Measurements from ENCODE around the gene CSDE1.

The CSDE1 gene

DNA sequence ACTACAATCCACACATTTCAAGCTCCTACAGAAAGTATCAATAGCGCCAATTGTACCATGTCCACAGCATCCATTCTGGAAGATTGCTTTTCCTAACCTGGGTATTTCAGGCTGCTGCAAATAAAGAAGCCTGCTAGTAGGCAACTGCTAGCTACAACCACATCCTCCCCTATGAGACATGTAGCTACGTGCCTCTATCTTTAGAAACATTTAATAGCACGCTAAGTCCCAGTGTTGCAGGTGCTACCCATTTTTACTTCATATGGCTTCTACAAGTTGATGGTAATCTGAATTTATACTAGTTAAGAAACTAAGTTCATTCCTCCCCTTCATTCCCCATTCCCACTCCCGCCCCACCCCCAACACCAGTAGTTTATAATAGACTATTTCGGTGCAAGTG, 55.0 kb downstream of the CSDE1 start:
- no peak for DNase-seq (ENCODE audit: low read depth, low spot score)

DNA sequence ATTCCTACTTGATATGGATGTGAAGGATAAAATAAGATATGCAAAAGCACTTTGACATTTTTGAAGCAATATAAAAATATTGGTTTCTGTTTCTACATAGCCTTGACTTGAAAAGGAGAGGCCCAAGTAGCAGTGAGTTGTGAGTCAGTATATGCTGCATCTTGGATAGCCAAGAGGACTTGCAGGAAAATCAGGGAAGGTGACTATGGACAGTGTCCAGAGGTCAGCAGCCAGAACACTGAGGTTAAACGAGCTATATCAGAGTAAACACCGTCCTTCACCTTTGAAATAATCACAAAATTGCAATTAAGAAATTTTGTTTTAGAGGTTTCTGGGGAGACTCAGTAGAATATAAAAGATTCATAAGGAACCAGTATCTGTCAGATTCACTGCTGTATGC, 55.9 kb downstream of the CSDE1 start:
- DNase-seq (ENCODE audit: low read depth, low spot score): no peak

DNA sequence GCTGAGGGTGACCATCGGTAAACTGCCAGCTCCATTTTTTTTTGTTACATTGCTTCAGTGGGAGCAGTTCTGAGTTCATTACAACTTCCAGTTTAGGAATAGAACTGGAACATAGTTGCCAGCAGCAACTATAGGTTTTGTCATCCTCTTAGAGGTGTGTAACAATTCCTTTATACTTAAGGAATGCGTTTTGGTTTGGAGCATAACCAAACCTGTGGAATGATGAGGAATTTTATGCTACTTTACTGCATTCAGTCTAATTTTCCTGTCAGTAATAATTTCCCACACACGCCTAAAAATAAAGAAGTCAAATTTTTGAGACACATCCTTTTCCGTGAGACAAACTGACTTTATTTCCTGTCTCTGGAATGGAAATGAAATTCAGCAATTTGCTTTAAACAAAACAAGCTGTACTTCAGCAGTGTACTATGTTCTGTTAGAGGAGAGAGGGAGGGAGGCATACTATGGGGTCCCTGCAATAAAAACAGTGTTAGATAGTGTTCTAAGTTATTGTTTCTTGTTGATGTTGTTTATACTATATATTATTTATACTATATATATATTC, 57.7 kb downstream of the CSDE1 start:
- DNase-seq (ENCODE audit: low read depth, low spot score): no peak

DNA sequence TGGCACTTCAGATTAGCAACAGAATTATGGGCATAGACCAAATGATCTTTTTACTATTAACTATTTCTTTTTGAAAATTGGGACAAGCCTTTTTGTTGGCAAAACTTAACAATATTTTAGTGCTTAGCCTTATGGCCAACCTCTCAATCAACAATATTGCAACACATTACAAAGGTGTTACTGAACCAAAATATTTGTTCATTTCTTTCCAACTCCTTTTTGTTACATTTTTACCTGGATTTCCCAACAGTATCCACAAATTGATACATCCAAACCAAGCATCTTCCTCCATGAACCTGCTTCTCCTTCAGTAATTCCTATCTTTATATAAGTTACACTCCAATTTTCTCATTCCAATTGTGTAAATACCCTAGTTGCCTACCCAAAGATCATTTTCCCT, 61.0 kb downstream of the CSDE1 start:
- no peak for DNase-seq (ENCODE audit: low read depth, low spot score)

DNA sequence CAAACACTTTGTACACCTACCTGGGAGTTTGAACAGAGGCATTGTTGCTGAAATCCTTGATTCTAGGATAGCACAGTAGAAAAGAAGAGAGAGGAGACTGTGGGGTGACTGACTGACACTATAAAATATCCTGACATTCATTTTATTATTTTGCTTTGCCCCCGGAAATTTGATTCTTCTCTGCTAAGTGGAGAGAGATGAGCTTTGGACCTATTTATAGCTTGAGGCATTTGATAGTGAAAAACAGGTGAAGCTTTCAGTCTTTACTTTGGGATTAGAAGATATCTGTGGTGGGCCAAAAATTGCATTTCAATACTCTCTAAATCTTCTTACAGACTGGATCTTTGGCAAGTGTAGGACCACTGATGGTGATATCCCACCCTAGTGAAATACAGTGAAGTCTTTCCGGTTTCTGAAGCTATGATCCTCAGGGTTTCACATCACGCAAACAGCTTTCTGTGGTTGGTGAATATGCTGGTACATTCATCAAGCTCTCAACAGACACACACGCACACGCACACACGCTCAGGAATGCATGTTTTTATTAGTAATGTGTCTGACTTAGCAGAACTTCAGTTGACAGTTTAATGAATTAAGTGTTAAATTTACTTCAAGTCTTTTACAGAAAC, 62.2 kb downstream of the CSDE1 start, which contains the start of gene AMPD1:
TSS of gene AMPD1 (minus strand) at position 117 of the 629 bp plus-strand sequence. CDS start at position 42, 75 bp downstream.
- no peak for DNase-seq (ENCODE audit: low read depth, low spot score)

DNA sequence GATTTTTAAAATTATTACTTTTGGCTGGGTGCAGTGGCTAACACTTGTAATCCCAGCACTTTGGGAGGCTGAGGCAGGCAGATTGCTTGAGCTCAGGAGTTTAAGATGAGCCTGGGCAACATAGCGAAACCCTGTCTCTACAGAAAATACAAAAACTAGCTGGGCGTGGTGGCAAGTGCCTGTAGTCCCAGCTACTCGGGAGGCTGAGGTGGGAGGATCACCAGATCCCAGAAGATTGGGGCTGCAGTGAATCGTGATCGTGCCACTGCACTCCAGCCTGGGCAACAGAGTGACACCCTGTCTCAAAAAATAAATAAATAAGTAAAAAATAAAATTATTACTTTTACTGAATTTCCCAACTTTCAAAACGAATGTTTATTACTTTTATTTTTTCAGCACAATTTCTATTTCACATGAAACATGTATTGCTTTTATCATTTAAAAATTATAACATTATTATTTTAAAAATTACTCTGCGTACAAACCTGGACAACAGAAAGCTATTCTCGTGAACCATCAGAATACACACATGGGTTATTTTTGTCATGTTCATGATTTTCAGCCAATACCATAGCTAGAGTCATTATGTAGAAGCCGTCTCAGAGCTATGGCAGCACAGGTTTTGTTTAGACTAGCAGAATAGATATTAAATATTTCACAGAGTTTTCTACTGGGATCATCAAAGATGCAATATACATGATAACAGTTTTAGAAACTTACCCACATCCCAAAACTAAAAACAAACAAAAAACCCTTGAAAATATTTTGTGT, 63.1 kb downstream of the CSDE1 start:
- no peak for DNase-seq (ENCODE audit: low read depth, low spot score)

DNA sequence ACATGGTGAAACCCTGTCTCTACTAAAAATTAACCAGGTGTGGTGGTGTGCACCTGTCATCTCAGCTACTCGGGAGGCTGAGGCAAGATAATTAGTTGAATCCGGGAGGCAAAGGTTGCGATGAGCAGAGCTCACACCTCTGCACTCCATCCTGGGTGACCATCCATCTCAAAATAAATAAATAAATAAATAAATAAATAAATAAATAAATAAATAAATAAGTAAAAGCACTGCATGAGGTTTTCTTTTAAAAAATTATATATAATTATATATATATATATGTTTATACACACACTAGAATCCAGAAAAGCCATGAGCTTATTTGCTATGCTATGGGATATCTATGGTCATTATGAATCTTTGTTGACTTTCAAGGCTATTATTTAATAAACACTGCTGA, 64.8 kb downstream of the CSDE1 start:
- DNase-seq (ENCODE audit: low read depth, low spot score): no peak

DNA sequence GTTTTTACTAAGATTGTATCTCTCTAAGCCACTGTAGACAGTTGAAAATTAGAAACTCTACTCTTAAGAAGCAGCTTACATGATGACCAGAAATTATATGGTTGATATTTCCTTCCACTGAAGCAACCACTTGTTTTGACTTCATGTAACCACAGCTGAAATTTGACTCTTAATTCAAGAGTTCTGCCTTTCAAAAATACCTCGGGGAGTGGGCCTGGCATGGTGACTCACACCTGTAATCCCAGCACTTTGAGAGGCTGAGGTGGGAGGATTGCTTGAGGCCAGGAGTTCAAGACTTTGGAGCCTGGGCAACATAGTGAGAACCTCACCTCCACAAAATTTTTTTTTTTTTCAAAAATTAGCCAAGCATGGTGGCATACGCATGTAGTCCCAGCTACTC, 66.7 kb downstream of the CSDE1 start:
- no peak for DNase-seq (ENCODE audit: low read depth, low spot score)

DNA sequence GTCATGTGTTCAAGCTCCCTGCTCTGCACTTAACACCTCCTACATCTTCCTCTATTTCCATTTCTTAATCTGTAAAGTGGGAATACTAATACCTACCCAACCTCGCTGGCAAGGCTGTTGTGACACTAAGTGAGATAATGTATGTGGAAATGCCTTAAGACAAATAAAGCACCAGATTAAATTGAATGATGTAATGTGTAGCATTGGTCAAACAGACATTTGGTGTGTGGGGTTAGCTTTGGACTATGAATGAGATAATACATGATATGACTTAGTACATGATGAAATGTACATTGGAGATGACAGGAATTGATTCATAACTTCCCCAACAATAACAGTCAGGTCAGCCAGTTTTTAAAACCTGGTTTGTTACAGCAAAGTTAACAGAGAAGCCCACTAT, 67.6 kb downstream of the CSDE1 start:
- DNase-seq (ENCODE audit: low read depth, low spot score): no peak

DNA sequence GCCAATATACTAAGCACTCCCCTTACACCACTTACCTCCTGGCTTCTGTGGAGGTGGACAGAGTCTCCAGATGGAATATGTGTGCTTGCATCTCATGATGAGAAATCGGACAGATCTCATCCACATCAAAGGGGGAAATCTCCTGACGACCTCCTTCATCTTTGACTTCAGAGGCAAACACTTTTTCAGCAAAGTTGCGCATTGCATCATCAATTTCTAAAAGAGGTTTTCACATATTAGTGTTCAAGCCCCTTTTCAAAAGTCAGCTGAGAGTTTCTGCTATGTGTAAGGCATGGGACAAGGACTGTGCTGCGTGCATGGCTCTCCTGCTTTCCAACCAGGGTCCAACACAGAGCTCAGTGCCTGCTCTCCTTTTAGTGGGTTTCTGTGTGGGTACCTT, 69.3 kb downstream of the CSDE1 start:
- DNase-seq (ENCODE audit: low read depth, low spot score): no peak

DNA sequence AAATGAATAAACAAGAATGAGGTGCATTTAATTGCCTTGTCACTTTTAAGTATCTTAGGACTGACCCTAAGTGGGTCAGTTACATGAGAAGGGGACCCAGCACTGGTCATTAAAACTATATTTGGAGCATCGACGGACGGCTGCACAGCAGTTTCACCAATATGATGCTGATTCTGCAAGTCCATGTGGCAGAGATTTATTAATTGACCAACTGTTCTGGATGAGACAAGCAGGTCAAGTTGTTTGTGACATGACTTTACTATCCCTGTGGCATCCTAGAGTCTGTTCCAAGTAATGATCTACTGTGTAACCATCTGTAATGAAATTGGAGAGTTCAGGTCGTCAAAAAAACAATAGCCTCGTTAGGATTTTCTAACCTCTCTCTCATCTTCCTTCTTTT, 71.9 kb downstream of the CSDE1 start:
- no peak for DNase-seq (ENCODE audit: low read depth, low spot score)

DNA sequence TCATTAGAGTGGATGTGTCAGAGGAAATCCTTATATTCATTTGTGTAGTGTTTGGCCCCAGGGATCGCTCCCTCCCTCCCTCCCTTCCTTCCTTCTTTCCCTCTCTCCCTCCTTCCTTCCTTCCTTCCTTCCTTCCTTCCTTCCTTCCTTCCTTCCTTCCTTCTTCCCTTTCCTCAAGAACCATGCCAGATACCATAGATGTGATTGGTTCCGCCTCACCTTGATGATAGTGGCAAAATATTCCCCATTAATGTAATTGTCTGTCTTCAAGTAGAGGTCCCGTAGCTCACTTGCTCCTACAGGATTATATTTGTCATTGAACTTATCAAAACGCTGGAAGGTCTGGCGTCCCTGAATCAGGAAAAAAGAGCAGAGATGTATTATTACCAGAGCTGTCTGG, 80.1 kb downstream of the CSDE1 start:
- DNase-seq (ENCODE audit: low read depth, low spot score): no peak

DNA sequence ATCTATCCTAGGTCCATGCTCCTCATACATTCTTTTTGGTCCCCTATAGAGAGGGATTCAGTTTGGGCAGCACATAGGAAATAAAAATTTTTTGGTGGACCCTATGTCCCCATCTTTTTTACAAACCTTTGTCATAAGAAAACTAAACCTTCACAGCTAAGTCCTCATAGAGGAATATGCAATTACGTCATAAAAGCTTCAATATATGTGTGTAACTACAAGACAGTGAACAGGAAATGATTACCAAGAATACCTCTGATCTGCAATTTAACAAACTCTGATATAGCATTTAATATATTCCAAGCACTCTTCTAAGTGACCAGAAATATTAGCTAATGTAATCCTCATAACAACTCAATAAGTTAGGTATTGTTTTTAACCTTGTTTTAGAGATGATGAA, 81.7 kb downstream of the CSDE1 start:
- no peak for DNase-seq (ENCODE audit: low read depth, low spot score)

DNA sequence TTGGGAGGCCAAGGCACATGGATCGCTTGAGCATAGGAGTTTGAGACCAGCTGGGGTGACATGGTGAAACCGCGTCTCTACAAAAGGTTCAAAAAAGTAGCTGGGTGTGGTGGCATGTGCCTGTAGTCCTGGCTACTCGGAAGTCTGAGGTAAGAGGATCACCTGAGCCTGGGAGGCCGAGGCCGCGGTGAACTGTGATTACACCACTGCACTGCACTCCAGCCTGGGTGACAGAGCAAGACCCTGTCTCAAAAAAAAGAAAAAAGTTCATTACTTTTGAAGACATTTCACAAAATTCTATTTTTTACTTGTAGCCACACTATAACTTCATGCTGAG, 85.9 kb downstream of the CSDE1 start:
- DNase-seq (ENCODE audit: low read depth, low spot score): no peak

DNA sequence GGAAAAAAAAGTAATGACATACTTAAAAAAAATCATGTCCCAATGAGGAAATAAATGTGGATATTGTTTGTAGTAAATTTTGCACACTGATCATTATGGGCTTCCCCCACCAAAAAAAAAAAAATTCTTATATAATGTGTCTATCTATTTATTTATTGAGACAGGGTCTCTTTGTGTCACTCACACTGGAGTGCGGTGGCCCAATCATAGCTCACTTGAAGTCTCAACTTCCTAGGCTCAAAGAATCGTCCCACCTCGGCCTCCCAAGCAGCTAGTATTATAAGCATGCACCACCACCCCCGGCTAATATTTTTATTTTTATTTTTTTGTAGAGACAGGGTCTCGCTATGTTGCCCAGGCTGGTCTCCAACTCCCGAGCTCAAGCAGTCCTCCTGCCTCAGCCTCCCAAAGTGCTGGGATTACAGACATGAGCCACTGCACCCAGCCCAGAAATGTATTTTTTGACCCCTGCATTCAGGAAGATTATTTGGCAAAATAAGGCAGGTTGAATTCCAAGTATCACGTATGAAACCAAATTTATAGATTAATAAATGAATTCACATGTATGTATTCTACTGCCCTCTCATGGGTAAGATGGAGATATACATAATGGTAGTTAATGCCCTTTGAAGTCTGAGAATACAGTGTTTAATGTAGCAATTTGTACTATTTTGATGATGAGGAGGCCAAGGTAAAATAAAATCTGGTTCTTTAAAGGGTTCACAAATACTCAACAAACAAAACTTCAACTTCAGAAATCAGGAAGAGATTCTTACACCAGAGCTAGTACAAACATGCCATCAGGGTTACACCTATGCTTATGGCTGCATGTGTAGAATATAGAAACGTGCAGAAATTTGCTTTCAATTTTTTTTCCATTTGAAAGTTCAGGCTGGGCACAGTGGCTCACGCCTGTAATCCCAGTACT, 86.5 kb downstream of the CSDE1 start:
- DNase-seq (ENCODE audit: low read depth, low spot score): no peak

DNA sequence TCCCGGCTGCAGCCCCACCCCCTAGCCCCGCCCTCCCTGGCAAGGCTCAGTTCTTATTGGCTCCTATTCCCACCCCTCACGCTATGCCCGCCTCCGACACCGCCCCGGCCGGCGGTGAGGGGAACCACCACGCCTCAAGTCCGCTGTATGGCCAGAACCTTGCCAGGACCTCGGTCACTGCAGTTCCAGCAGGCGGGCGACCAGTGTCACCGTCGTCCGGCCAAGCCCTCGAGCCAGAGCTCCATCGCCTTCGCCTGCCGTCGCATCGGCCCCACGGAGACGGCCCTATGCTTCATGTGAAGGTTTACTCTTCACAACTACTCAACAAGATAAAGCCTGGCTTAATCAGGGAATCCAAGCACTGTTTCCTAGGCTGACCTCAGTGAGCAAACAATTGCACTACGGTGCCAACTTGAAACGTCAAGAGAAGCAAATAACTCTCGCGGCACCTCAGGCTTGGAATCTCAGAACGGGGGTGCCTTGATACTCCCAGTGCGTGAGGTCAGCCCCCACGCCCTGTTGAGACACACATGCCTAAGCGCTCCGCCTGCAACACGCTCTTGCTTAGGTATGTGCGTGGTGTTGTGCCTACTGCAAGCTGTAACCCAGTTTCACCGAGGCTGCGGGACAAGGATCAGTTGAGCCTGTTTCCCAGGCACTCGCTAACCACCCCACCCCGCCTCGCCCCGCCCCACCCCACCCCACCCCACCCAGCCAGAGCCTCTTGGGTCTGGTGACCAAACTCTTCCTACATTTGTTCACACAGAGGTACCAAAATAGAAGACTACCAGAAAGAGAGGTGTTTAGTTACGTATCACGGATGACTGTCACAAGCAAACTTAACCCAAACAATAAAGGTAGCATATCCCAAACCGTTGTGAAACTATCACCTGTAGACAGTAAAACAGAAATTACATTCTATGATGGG, 87.4 kb downstream of the CSDE1 start:
- peak; percentile 43 for DNase-seq (ENCODE audit: low read depth, low spot score)

DNA sequence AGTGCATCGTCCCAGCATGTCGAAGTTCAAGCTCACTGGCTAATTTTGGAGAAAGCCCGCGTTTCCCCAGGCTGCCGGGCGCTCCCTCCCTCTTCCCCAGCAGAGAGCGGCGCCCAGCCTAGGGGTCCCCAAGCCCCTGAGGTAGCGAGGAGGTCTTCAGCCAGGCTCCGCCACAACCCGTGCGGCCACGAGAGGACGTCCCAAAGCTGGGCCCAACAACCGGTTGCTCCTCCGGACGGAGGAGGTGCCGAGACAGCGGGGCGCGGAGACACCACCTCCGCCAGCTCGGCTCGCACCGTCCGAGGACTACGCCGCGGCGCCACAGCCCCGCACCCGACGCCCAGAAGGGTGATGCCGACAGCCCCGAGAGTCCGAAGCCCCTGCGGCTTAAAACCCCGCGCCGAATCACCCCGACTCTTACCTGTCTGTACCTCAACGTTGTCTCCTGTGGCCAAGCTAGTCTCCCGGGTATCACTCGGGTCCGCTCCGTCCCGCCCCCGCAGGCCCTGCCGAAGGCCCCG, 88.2 kb downstream of the CSDE1 start, which contains the start of gene DENND2C:
TSS of gene DENND2C (minus strand) at position 488 of the 521 bp plus-strand sequence. CDS start 44,065 bp downstream, outside the sequence.
- no peak for DNase-seq (ENCODE audit: low read depth, low spot score)

DNA sequence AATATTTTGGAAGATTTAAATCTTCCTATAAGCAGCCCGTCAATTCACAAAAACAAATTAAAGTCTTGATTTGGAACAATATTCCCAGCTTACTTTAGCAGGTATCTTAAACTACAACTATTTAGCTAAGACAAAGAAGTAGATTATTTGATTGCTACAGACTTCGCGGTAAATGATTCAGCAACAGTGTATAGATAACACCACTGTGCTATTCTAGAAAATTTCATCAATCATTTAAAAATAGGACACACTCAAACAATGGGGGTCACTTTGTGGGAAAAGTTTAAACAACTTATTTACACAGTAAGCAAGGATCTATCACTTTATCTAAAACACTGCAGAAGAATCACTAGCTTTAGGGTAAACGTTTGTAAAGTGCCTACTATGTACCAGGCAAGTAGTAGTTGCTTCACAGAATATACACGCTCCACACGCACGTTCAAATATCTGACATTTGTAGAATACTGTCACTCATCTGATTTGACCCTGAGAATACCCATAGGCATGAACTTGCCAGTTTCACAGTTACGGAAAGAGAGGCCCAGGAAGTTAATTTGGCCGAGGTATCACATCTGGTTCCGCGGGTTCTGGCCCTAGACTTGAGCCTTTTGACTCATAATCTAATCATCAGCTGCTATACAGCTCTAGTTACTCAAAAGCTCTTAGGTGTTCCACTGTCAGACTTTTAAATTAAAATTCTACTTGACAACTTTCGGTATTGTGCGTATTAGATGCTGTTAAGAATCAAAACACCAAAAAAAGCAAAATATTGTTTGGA, 88.8 kb downstream of the CSDE1 start:
- peak; percentile 2 for DNase-seq (ENCODE audit: low read depth, low spot score)

DNA sequence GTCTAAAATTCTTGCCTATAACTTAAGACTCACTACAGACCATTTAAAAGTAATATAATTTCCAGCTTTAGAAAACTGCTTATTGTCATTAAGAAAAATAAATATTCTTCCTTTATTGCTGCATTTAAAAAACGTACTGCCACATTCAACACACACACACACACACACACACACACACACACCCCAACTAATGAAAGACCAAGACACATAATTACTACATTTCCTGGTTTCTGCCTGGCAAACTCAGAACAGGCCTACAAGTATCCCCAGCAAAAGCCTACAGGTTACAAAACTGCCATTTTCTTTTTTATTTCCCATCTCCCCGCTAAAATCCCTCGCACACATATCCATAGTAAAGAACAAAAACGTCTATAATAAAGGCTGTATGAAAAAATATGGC, 89.4 kb downstream of the CSDE1 start:
- DNase-seq (ENCODE audit: low read depth, low spot score): no peak

DNA sequence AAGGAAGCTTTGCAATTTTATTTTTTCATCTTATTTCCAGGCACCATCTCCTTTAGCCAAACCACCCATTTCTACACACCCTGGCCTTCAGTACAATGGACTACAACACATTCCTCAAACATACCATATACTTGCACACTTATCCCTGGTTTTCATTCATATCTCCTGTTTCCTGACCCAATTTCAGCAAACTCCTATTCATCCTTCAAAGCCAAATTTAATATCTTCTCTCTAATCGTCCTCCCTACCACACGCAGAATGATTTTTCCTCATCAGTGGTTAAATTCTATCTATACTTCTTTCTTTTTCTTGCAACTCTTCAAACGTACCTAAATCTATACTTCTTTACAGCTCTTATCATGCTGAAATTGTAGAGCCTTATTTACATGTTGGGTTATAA, 90.8 kb downstream of the CSDE1 start:
- DNase-seq (ENCODE audit: low read depth, low spot score): no peak

All from brain pericyte (primary cell).